SK-N-SH (cell line): ENCODE data around the gene SCNN1B.
"Not testable (repeated sequence)": the region's sequence is repeated elsewhere in the genome, so short reads cannot be mapped to it uniquely, and the experiment has no call there.

Experiments used
- CTCF ChIP-seq: fragments of 200-600 bp; sonication (generic); IDR thresholded peaks from 2 replicates; pipeline ENCODE4 v1.6.1; 2017; ENCODE audit warnings: antibody characterized with exemption, mild to moderate bottlenecking, moderate library complexity
- EP300 ChIP-seq, 2 experiments: IDR thresholded peaks; 2 replicates each; pipeline versions ENCODE4 v1.4.0 to v1.6.1; 2012; ENCODE audit warnings: borderline replicate concordance in 1 of 2, low read depth in 1 of 2, low read length in 1 of 2
- FOXM1 ChIP-seq: IDR thresholded peaks from 2 replicates; pipeline ENCODE4 v1.4.0; 2012; ENCODE audit warnings: low read depth, mild to moderate bottlenecking
- JUND ChIP-seq: IDR thresholded peaks from 2 replicates; pipeline ENCODE4 v1.4.0; 2012
- MEF2A ChIP-seq: IDR thresholded peaks from 2 replicates; pipeline ENCODE4 v1.4.0; 2012; ENCODE audit warnings: low read depth, borderline replicate concordance
- MXI1 ChIP-seq: IDR thresholded peaks from 2 replicates; pipeline ENCODE4 v1.6.1; 2012; ENCODE audit warnings: mild to moderate bottlenecking, low read depth, low read length, improper control_type of control experiment
- NFIC ChIP-seq: IDR thresholded peaks from 2 replicates; pipeline ENCODE4 v1.4.0; 2012; ENCODE audit warnings: borderline replicate concordance
- POLR2AphosphoS5 ChIP-seq: IDR thresholded peaks from 2 replicates; pipeline ENCODE4 v1.6.1; 2012; ENCODE audit warnings: low read depth, low read length
- RAD21 ChIP-seq: IDR thresholded peaks from 2 replicates; pipeline ENCODE4 v1.6.1; 2012; ENCODE audit warnings: mild to moderate bottlenecking, low read length
- REST ChIP-seq: IDR thresholded peaks from 2 replicates; pipeline ENCODE4 v1.6.1; 2012; ENCODE audit warnings: mild to moderate bottlenecking, low read depth, low read length, moderate library complexity
- TCF12 ChIP-seq: IDR thresholded peaks from 2 replicates; pipeline ENCODE4 v1.4.0; 2012
- YY1 ChIP-seq: IDR thresholded peaks from 2 replicates; pipeline ENCODE4 v1.4.0; 2012; ENCODE audit warnings: low read depth, mild to moderate bottlenecking
- TF ChIP-seq, protein P1 (sequence below): IDR thresholded peaks from 2 replicates; pipeline ENCODE4 v1.4.0; 2012; ENCODE audit warnings: low read depth, borderline replicate concordance

DNA sequence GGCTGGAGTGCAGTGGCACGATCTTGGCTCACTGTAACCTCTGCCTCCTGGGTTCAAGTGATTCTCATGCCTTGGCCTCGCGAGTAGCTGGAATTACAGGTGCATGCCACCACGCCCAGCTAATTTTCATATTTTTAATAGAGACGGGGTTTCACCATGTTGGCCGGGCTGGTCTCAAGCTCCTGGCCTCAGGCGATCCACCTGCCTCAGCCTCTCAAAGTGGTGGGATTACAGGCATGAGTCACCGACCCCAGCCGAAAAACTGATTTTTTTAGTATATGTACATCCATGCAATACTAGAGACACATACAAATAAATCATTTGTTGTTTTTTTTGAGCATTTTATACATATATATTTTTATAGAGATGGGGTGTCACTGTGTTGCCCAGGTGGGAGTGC is 79.6 kb downstream of the SCNN1B start:
- TF ChIP-seq CTCF; FOXM1; RAD21; MXI1; JUND; REST; EP300 (IDR thresholded peaks at IDR 0.05; ENCODE audit: borderline replicate concordance in 1 of 2, low read depth in 1 of 2, low read length in 1 of 2); TCF12; MEF2A; YY1; NFIC; POLR2AphosphoS5: not testable (repeated sequence)
- TF ChIP-seq, protein P1, sequence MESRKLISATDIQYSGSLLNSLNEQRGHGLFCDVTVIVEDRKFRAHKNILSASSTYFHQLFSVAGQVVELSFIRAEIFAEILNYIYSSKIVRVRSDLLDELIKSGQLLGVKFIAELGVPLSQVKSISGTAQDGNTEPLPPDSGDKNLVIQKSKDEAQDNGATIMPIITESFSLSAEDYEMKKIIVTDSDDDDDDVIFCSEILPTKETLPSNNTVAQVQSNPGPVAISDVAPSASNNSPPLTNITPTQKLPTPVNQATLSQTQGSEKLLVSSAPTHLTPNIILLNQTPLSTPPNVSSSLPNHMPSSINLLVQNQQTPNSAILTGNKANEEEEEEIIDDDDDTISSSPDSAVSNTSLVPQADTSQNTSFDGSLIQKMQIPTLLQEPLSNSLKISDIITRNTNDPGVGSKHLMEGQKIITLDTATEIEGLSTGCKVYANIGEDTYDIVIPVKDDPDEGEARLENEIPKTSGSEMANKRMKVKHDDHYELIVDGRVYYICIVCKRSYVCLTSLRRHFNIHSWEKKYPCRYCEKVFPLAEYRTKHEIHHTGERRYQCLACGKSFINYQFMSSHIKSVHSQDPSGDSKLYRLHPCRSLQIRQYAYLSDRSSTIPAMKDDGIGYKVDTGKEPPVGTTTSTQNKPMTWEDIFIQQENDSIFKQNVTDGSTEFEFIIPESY = not testable (repeated sequence)
